ENCODE data around the gene GHDC. TPM values are rescaled to one million over a fixed set of nuclear protein-coding genes. Genes with fewer than 3 reads are reported as not detected.

Gene GHDC
- total and polyA plus RNA-seq, 2 of the 8 experiments (the other 6 are each of a cell fraction or from before 2014, with no cell fraction given), result 7.4 to 8.1 TPM

DNA sequence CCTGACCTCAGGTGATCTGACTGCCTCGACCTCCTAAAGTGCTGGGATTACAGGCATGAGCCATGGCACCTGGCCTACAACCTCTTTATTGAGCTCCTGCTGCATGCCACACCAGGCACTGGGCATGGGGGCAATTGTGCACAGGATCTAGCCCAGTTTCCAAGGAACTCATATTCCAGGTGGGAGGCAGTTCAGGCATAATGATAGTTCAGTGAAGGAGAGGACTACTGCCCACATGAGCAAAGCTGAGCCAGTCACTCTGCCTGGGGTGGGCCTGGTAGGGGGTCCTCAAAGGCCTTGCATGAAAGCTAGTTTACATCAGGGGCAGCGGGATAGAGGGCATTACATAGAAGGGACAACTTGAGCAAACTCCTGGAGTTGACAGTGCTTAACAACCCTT lies 6.5 kb downstream of the GHDC start:
- Histone ChIP-seq H3K27me3 (replicated peaks in 1 of 4; ENCODE audit: control insufficient read depth in 3 of 4, extremely low read depth in 1 of 4, insufficient read depth in 3 of 4, low read length in 3 of 4) (peaks cover 0 to 27% (median 20%) of the 10 kb centered on the region in 4 experiments; a peak in 6 of 7 replicates), H3K56ac (replicated peaks; ENCODE audit: insufficient read length, low read depth, low read length) (no peak overlapping the region), H3K79me1 (ENCODE audit: low read depth, low read length) (no peaks in the 10 kb centered on the region), H2BK12ac (ENCODE audit: low read depth, low read length) (no peak overlapping the region), H2BK120ac (replicated peaks; ENCODE audit: low read depth, low read length) (no peak overlapping the region), H2BK15ac (ENCODE audit: low read length) (no peak overlapping the region), H3K9me3 (ENCODE audit: insufficient read depth in 2 of 2, low read depth in 1 of 2, low read length in 1 of 2) (no peaks in the 10 kb centered on the region), H4K8ac (ENCODE audit: extremely low read depth, insufficient read depth, low read length) (no peak overlapping the region), H2BK5ac (ENCODE audit: low read depth, low read length) (no peak overlapping the region), H3K4me3 (ENCODE audit: extremely low read depth in 1 of 4, insufficient read depth in 2 of 4, low read depth in 3 of 4, low read length in 4 of 4) (no peak overlapping the region), H3K23ac (ENCODE audit: insufficient read length) (no peak overlapping the region), H3K4me1 (replicated peaks in 1 of 4; ENCODE audit: control insufficient read depth in 3 of 4, insufficient read depth in 4 of 4, low read length in 3 of 4) (peaks cover 0 to 10% (median 8%) of the 10 kb centered on the region in 4 experiments; a peak in 3 of 7 replicates), H4K91ac (replicated peaks; ENCODE audit: insufficient read length, low read length) (no peak overlapping the region), H3K14ac (ENCODE audit: insufficient read length) (no peak overlapping the region), H3K4ac (replicated peaks; ENCODE audit: insufficient read length, low read depth, low read length) (no peak overlapping the region), H3K36me3 (ENCODE audit: control insufficient read depth in 2 of 4, insufficient read depth in 4 of 4, low read length in 3 of 4) (no peaks in the 10 kb centered on the region), H3K18ac (ENCODE audit: extremely low read depth, low read length) (no peak overlapping the region), H2BK20ac (ENCODE audit: low read length) (no peak overlapping the region), H3K27ac (ENCODE audit: low read depth, low read length) (no peak overlapping the region), H4K20me1 (replicated peaks in 1 of 2; ENCODE audit: control insufficient read depth in 1 of 2, insufficient read depth in 2 of 2, low read length in 2 of 2) (peaks cover 0 to 1% of the 10 kb centered on the region in 2 experiments), H2AFZ (ENCODE audit: low read length) (no peak overlapping the region), H2AK5ac (ENCODE audit: low read depth, low read length) (no peak overlapping the region), H3K79me2 (ENCODE audit: control insufficient read depth in 1 of 2, insufficient read depth in 2 of 2, low read length in 2 of 2) (no peaks in the 10 kb centered on the region), H3K4me2 (ENCODE audit: insufficient read depth in 1 of 2, low read depth in 2 of 2, low read length in 2 of 2) (no peak overlapping the region), H3K9ac (replicated peaks in 1 of 4; ENCODE audit: extremely low read depth in 1 of 4, low read depth in 3 of 4, low read length in 3 of 4) (no peak overlapping the region), H4K5ac (ENCODE audit: insufficient read length, low read depth, low read length) (no peak overlapping the region), H3K23me2 (ENCODE audit: low read depth, low read length) (peaks cover 4% of the 10 kb centered on the region; the same call in 1 of the 2 replicates)
- 84% methylated on average over 2 of the region's 2 CpGs; no CpG with 5 or more reads in 1 of the 2 experiments for WGBS, 2 experiments (ENCODE audit: extremely low coverage in 1 of 2, insufficient coverage in 1 of 2, insufficient read length in 1 of 2, insufficient replicate concordance in 2 of 2, low coverage in 1 of 2, low lambda C conversion rate in 2 of 2, missing lambda C conversion rate in 1 of 2)
- DNase-seq (ENCODE audit: low read depth in 1 of 2, low spot score in 2 of 2) (no peak), FAIRE-seq (no peak)
- CTCF ChIA-PET (ENCODE audit: partially characterized antibody), result interaction anchor here (0.6 to 5.1 kb wide), 8 partner anchors 10 to 215 kb away, joined by 3 to 28 read pairs (median 4); no protein-coding TSS in a partner anchor
- no peak for TF ChIP-seq FOSL1 (IDR thresholded peaks at IDR 0.05; ENCODE audit: insufficient read depth, low read depth, low read length)
- TF ChIP-seq MAX (IDR thresholded peaks at IDR 0.05), result no peak
- TF ChIP-seq JUND (IDR thresholded peaks at IDR 0.05; ENCODE audit: low read length), result no peak
- no peak for TF ChIP-seq SUZ12 (IDR thresholded peaks at IDR 0.05; ENCODE audit: low read length)
- no peak for TF ChIP-seq TAF1 (IDR thresholded peaks at IDR 0.05; ENCODE audit: low read depth, low read length)
- no peak for TF ChIP-seq SIN3A (conservative IDR thresholded peaks at IDR 0.05 in 1 of 2, IDR thresholded peaks at IDR 0.05 in 1 of 2; ENCODE audit: low read depth in 1 of 2, low read length in 2 of 2)
- no peak for TF ChIP-seq CBX8 (IDR thresholded peaks at IDR 0.05; ENCODE audit: borderline replicate concordance, low read depth, low read length)
- no peak for TF ChIP-seq KDM1A (IDR thresholded peaks at IDR 0.05; ENCODE audit: borderline replicate concordance, low read length)
- POLR2A ChIA-PET (ENCODE audit: partially characterized antibody), result interaction anchor here (0.5 to 0.9 kb wide), 3 partner anchors 11 to 232 kb away, joined by 3 read pairs; no protein-coding TSS in a partner anchor
